Breast epithelium (tissue), 4 donors: ENCODE results near the gene EIF1AX. TPM values are rescaled to one million over a fixed set of nuclear protein-coding genes. Genes with fewer than 3 reads are reported as not detected.

Source experiments
- DNase-seq, 2 donors: peaks; one replicate each; pipeline ENCODE4 v3.0.0-alpha.2; 2019; ENCODE audit warnings: low spot score in 2 of 2
- H3K27ac ChIP-seq, 2 donors: fragments of 200-600 bp; sonication (generic) in 1 of 2; one replicate each; pipeline ENCODE4 v1.5.1; 2016 to 2019; ENCODE audit warnings: mild to moderate bottlenecking in 1 of 2
- H3K27me3 ChIP-seq, 2 donors: fragments of 200-600 bp; sonication (generic) in 1 of 2; one replicate each; pipeline versions ENCODE4 v1.5.1 to v1.6.0; 2017 to 2019; ENCODE audit warnings: control low read depth in 1 of 2, mild to moderate bottlenecking in 1 of 2
- H3K36me3 ChIP-seq: fragments of 200-600 bp; one replicate; pipeline ENCODE4 v1.5.1; 2019
- H3K4me1 ChIP-seq, 2 donors: fragments of 200-600 bp; sonication (generic); one replicate each; pipeline ENCODE4 v1.5.1; 2016 to 2019; ENCODE audit warnings: control low read depth in 1 of 2
- H3K4me3 ChIP-seq, 3 donors: fragments of 200-600 bp; sonication (generic); 1 replicate in 2 of 3; 2 replicates in 1 of 3; pipeline ENCODE4 v1.5.1; 2016 to 2019; ENCODE audit warnings: mild to moderate bottlenecking in 3 of 3, moderate library complexity in 2 of 3
- H3K9me3 ChIP-seq, 2 donors: fragments of 200-600 bp; sonication (generic) in 1 of 2; one replicate each; pipeline ENCODE4 v1.5.1; 2016 to 2019; ENCODE audit warnings: control low read depth in 1 of 2
- CTCF ChIP-seq, 3 donors: fragments of 450-650 bp; IDR thresholded peaks; one replicate each; pipeline ENCODE4 v1.5.1; 2016 to 2017; ENCODE audit warnings: antibody characterized with exemption in 3 of 3, mild to moderate bottlenecking in 3 of 3, moderate library complexity in 3 of 3
- POLR2A ChIP-seq: fragments of 450-650 bp; IDR thresholded peaks from one replicate; pipeline ENCODE4 v1.6.1; 2016; ENCODE audit warnings: antibody characterized with exemption, mild to moderate bottlenecking, moderate library complexity
- POLR2AphosphoS5 ChIP-seq, 3 donors: sonication (generic); formaldehyde crosslinking; IDR thresholded peaks; one replicate each; pipeline ENCODE4 v1.6.1; 2017; ENCODE audit warnings: antibody characterized with exemption in 3 of 3
- intact Hi-C: fragments of 100-400 bp; cut with DNase I; formaldehyde crosslinking; loops from one replicate; pipeline ENCODE4 v1.15.1; 2023; ENCODE audit warnings: low total_unique reads
- total RNA-seq, 3 donors: library from RNA; depleted of rRNA; stranded (reverse); fragments of >200 nt; gene quantifications; one replicate each; pipeline ENCODE4 v1.1.0, GENCODE V29; 2016

Gene EIF1AX
- total RNA-seq, 3 donors from 2014 or later: 34.1 to 66.6 (median 52.4) TPM

- no peaks in the 10 kb centered on the region for H3K36me3 ChIP-seq
- DNase-seq: no peak
- intact Hi-C loops: no loop called here
- no peaks in the 10 kb centered on the region for H3K4me1 ChIP-seq
- TF ChIP-seq CTCF (IDR thresholded peaks at IDR 0.05) (no peak), POLR2A (no peak), POLR2AphosphoS5 (IDR thresholded peaks at IDR 0.05) (no peak)
- H3K4me3 ChIP-seq: no peak overlapping the region
- H3K9me3 ChIP-seq: no peaks in the 10 kb centered on the region
- H3K27ac ChIP-seq: no peak overlapping the region
- peaks cover 0 to 16% of the 10 kb centered on the region in 2 donors for H3K27me3 ChIP-seq
Measured at GRCh38 chrX:20101934-20102581, 39.6 kb downstream of the EIF1AX start.

GRCh38 chrX:20091499-20091898, 50.1 kb downstream of the EIF1AX start:
- H3K4me3 ChIP-seq: no peak overlapping the region
- H3K27me3 ChIP-seq: peaks cover 0 to 36% of the 10 kb centered on the region in 2 donors
- no peak for DNase-seq
- H3K9me3 ChIP-seq: no peaks in the 10 kb centered on the region
- H3K4me1 ChIP-seq: no peaks in the 10 kb centered on the region
- no peak for TF ChIP-seq POLR2AphosphoS5 (IDR thresholded peaks at IDR 0.05)
- no peak for TF ChIP-seq CTCF (IDR thresholded peaks at IDR 0.05)
- no peak for TF ChIP-seq POLR2A
- intact Hi-C loops: no loop called here
- H3K27ac ChIP-seq: no peak overlapping the region
- H3K36me3 ChIP-seq: no peaks in the 10 kb centered on the region

GRCh38 chrX:20089845-20090244, 51.8 kb downstream of the EIF1AX start:
- intact Hi-C loops: no loop called here
- Histone ChIP-seq H3K9me3 (no peaks in the 10 kb centered on the region), H3K27ac (no peak overlapping the region), H3K36me3 (no peaks in the 10 kb centered on the region), H3K4me1 (no peaks in the 10 kb centered on the region), H3K27me3 (peaks cover 0 to 46% of the 10 kb centered on the region in 2 donors), H3K4me3 (no peak overlapping the region)
- DNase-seq: no peak
- TF ChIP-seq CTCF (IDR thresholded peaks at IDR 0.05) (no peak), POLR2AphosphoS5 (IDR thresholded peaks at IDR 0.05) (no peak), POLR2A (no peak)

GRCh38 chrX:20080277-20080676, 61.4 kb downstream of the EIF1AX start:
- Histone ChIP-seq H3K27ac (no peak overlapping the region), H3K36me3 (no peaks in the 10 kb centered on the region), H3K4me1 (no peaks in the 10 kb centered on the region), H3K4me3 (no peak overlapping the region), H3K27me3 (peaks cover 0 to 48% of the 10 kb centered on the region in 2 donors), H3K9me3 (no peaks in the 10 kb centered on the region)
- DNase-seq: no peak
- intact Hi-C loops: no loop called here
- TF ChIP-seq POLR2AphosphoS5 (IDR thresholded peaks at IDR 0.05): no peak

Other genes starting within 250 kb of the EIF1AX start
- 10 to 100 TPM; 10.2 to 18.6 (median 14.7) TPM for gene BCLAF3, start 150.8 kb downstream of the EIF1AX start, total RNA-seq
- 1 to 10 TPM in 2 of 3 donors, under 1 TPM in 1; 0.48 to 2.2 (median 1.3) TPM for gene MAP7D2, start 24.9 kb downstream of the EIF1AX start, total RNA-seq
- gene RPS6KA3, start 125.1 kb upstream of the EIF1AX start, total RNA-seq: 10 to 100 TPM; 35.7 to 41.0 (median 37.0) TPM